AG04450 (cell line): ENCODE data around the gene DHRS9. TPM values are rescaled to one million over a fixed set of nuclear protein-coding genes. Genes with fewer than 3 reads are reported as not detected.

Experiments
- CTCF ChIA-PET: fragments of 300-600, 350-600 bp; formaldehyde crosslinking; extraction: SDS; loops from one replicate; lab custom pipeline; 2022; ENCODE audit warnings: antibody characterized with exemption, inconsistent platforms; lab: Charles Lee
- POLR2A ChIA-PET: fragments of 350-600 bp; formaldehyde crosslinking; extraction: SDS; loops from one replicate; lab custom pipeline; 2021; ENCODE audit warnings: antibody characterized with exemption, inconsistent platforms; lab: Yijun Ruan, JAX
- DNase-seq: peaks from one replicate; pipeline ENCODE4 v3.0.0-alpha.2; 2011; ENCODE audit warnings: low read depth, low spot score
- H3K27ac ChIP-seq: one replicate; pipeline ENCODE4 v1.5.1; 2012; ENCODE audit warnings: low read depth, low read length, control low read depth
- H3K27me3 ChIP-seq: one replicate; pipeline ENCODE4 v1.6.0; 2012; ENCODE audit warnings: low read length; ENCODE audit not compliant: control insufficient read depth, insufficient read depth
- H3K4me3 ChIP-seq: 2 replicates; pipeline ENCODE4 v1.5.1; 2011; ENCODE audit warnings: mild to moderate bottlenecking, low read depth, low read length, control low read depth
- H3K9me3 ChIP-seq: 2 replicates; pipeline ENCODE4 v1.5.1; 2012; ENCODE audit warnings: low read length; ENCODE audit not compliant: control insufficient read depth, insufficient read depth
- CTCF ChIP-seq: IDR thresholded peaks from 2 replicates; pipeline ENCODE4 v1.5.1; 2011; ENCODE audit warnings: low read depth, low read length, control low read depth, inconsistent platforms
- polyA plus RNA-seq: library from polyadenylated mRNA; depleted of rRNA; stranded (reverse); fragments of >200 nt; gene quantifications from 2 replicates; pipeline ENCODE4 v1.2.3, GENCODE V29; 2011

The DHRS9 gene
- polyA plus RNA-seq, 1 experiment = not detected

GRCh38 chr2:169089182-169089581 lies 19.8 kb downstream of the DHRS9 start:
- CTCF ChIA-PET = no interaction called here
- no peak for TF ChIP-seq CTCF
- DNase-seq = no peak
- Histone ChIP-seq H3K9me3 (no peaks in the 10 kb centered on the region), H3K27me3 (no peaks in the 10 kb centered on the region), H3K27ac (no peak overlapping the region), H3K4me3 (no peak overlapping the region)
- POLR2A ChIA-PET = no interaction called here

- no peak for DNase-seq
- Histone ChIP-seq H3K9me3 (no peaks in the 10 kb centered on the region), H3K4me3 (no peak overlapping the region), H3K27me3 (no peaks in the 10 kb centered on the region), H3K27ac (no peak overlapping the region)
- TF ChIP-seq CTCF = no peak
- POLR2A ChIA-PET = no interaction called here
- CTCF ChIA-PET = no interaction called here
Measured at GRCh38 chr2:169090133-169090820, 20.9 kb downstream of the DHRS9 start.

DNA sequence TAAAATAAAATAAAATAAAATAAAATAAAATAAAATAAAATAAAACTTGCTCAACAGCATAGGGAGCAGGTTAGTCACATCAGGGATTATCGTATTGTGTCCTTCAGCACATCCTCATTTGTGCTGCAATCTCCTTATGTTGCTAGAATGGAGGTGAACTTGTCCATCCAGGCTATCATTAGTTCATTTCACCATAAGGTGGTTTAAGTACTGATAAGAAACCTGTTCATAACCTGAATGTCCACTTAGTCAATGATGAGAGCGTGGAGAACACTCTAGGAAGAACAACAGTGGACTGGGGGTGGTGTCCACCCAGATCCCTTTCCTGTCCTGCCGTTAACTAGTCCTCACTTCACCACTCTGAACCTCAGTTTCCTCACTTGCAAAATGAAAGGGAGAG lies 21.9 kb downstream of the DHRS9 start:
- Histone ChIP-seq H3K27ac (no peak overlapping the region), H3K27me3 (no peaks in the 10 kb centered on the region), H3K4me3 (no peak overlapping the region), H3K9me3 (no peaks in the 10 kb centered on the region)
- no peak for DNase-seq
- ChIA-PET POLR2A (no interaction called here), CTCF (no interaction called here)
- no peak for TF ChIP-seq CTCF

- no peak overlapping the region for H3K4me3 ChIP-seq
- ChIA-PET POLR2A (no interaction called here), CTCF (no interaction called here)
- no peak overlapping the region for H3K27ac ChIP-seq
- H3K9me3 ChIP-seq = no peaks in the 10 kb centered on the region
- no peak for TF ChIP-seq CTCF
- H3K27me3 ChIP-seq = no peaks in the 10 kb centered on the region
- no peak for DNase-seq
Measured at GRCh38 chr2:169091761-169092519, 22.6 kb downstream of the DHRS9 start.

- no peak for DNase-seq
- CTCF ChIA-PET = interaction anchor here (1.8 kb wide), 1 partner anchor 16 kb away, joined by 5 read pairs; no protein-coding TSS in a partner anchor
- POLR2A ChIA-PET = no interaction called here
- H3K4me3 ChIP-seq = no peak overlapping the region
- no peak for TF ChIP-seq CTCF
- H3K9me3 ChIP-seq = no peaks in the 10 kb centered on the region
- H3K27ac ChIP-seq = no peak overlapping the region
- no peaks in the 10 kb centered on the region for H3K27me3 ChIP-seq
Measured at GRCh38 chr2:169093535-169093934, 24.2 kb downstream of the DHRS9 start.
